BE2C (cell line): ENCODE measurements around the gene SOX9.

Experiments used
- DNase-seq: peaks from one replicate; pipeline ENCODE4 v3.0.0-alpha.2; 2020
- H3K27me3 ChIP-seq: fragments of 250-450 bp; sonication (Bioruptor Pico); 2 replicates; pipeline ENCODE4 v1.5.1; 2020; ENCODE audit warnings: mild to moderate bottlenecking
- H3K36me3 ChIP-seq: fragments of 250-450 bp; sonication (Bioruptor Pico); 2 replicates; pipeline ENCODE4 v1.5.1; 2020; ENCODE audit warnings: mild to moderate bottlenecking
- H3K4me1 ChIP-seq: fragments of 250-450 bp; sonication (Bioruptor Pico); 2 replicates; pipeline ENCODE4 v1.5.1; 2020
- H3K4me3 ChIP-seq: 2 replicates; pipeline ENCODE4 v1.5.1; 2011; ENCODE audit warnings: low read depth, low read length
- H3K9me3 ChIP-seq: fragments of 250-450 bp; sonication (Bioruptor Pico); 2 replicates; pipeline ENCODE4 v1.5.1; 2020
- CTCF ChIP-seq: IDR thresholded peaks from 2 replicates; pipeline ENCODE4 v1.5.1; 2012; ENCODE audit warnings: mild to moderate bottlenecking, low read depth, low read length

SOX9 gene

GRCh38 chr17:72095316-72095715, 25.5 kb upstream of the SOX9 start:
- H3K36me3 ChIP-seq: no peaks in the 10 kb centered on the region
- H3K4me1 ChIP-seq: no peaks in the 10 kb centered on the region
- no peak for DNase-seq
- no peak overlapping the region for H3K4me3 ChIP-seq
- H3K9me3 ChIP-seq: no peaks in the 10 kb centered on the region; the same call in 1 of the 2 replicates
- no peak for TF ChIP-seq CTCF
- no peaks in the 10 kb centered on the region for H3K27me3 ChIP-seq

DNA sequence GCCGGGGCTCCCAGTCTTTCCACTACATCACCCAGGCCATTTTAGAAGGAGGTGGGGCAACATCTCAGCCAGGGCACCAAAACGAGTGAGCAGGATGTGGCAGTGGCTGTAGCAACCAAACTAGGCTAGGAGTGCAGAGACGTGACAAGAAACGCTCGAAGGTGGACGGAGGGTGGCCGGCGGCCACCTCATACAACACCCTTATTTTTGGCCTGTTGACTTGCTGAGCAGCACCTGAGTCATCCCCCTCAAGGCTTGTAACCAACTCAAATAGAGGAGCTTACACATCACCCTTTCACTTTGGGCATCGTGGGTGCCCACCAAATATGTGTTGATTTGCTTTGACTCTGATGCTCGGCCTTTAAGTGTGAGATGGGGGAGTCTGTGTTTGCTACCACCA, 23.7 kb upstream of the SOX9 start:
- DNase-seq: no peak
- TF ChIP-seq CTCF: peak; percentile 22; the same call in 1 of the 2 replicates
- Histone ChIP-seq H3K9me3 (no peaks in the 10 kb centered on the region), H3K27me3 (no peaks in the 10 kb centered on the region), H3K4me3 (no peak overlapping the region), H3K4me1 (no peaks in the 10 kb centered on the region), H3K36me3 (no peaks in the 10 kb centered on the region)

- no peaks in the 10 kb centered on the region for H3K36me3 ChIP-seq
- no peaks in the 10 kb centered on the region for H3K27me3 ChIP-seq
- no peaks in the 10 kb centered on the region for H3K4me1 ChIP-seq
- no peaks in the 10 kb centered on the region for H3K9me3 ChIP-seq
- no peak for DNase-seq
- no peak for TF ChIP-seq CTCF
- no peak overlapping the region for H3K4me3 ChIP-seq
Observed at GRCh38 chr17:72099919-72100318, 20.9 kb upstream of the SOX9 start.

DNA sequence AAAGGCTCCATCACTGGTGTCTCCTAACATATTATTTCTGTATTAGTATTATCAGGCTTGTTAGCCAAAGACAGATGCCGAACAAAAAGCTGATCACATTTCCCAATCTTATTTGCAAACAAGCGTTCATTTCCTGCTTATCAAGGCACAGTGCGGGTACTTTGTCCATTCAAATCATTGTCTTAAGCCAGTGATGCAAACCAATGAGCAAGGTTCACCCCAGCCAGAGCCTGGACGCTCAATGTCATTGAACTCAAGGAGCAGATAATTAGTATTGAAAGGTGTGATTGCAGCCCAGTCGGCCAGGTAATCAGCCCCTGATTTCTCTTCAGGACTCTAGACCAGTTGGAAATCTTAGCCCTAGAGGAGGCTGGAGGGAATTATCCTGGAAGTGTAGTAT, 20.4 kb upstream of the SOX9 start:
- Histone ChIP-seq H3K36me3 (no peaks in the 10 kb centered on the region), H3K4me1 (no peaks in the 10 kb centered on the region), H3K9me3 (no peaks in the 10 kb centered on the region), H3K4me3 (no peak overlapping the region), H3K27me3 (no peaks in the 10 kb centered on the region)
- no peak for TF ChIP-seq CTCF
- no peak for DNase-seq

DNA sequence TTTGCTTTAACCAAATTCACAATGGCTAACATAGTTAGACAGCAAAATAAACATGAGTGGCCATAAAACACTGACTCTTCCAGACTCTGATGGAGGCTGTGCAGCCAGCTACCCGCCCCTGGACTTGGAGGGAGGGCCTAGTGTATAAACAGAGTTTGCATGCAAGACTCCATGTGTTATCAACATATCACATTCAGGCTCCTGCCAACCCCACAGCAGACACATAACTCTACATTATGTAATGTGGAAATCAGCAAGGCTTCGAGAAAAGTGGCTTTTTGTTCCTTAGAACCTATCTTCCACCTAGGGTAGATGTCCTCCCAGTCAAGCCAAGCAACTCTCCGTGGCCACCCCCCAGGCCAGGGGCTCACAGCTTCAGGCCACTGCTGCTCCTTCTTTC, 19.3 kb upstream of the SOX9 start:
- H3K36me3 ChIP-seq: no peaks in the 10 kb centered on the region
- H3K9me3 ChIP-seq: no peaks in the 10 kb centered on the region
- no peaks in the 10 kb centered on the region for H3K4me1 ChIP-seq
- no peak for TF ChIP-seq CTCF
- H3K27me3 ChIP-seq: no peaks in the 10 kb centered on the region
- H3K4me3 ChIP-seq: no peak overlapping the region
- DNase-seq: no peak

GRCh38 chr17:72102366-72102765, 18.5 kb upstream of the SOX9 start:
- Histone ChIP-seq H3K4me1 (no peaks in the 10 kb centered on the region), H3K36me3 (no peaks in the 10 kb centered on the region), H3K9me3 (no peaks in the 10 kb centered on the region), H3K27me3 (no peaks in the 10 kb centered on the region), H3K4me3 (no peak overlapping the region)
- no peak for TF ChIP-seq CTCF
- DNase-seq: no peak
